K562 (cell line): Measurements from ENCODE around the gene IPPK. TPM values are rescaled to one million over a fixed set of nuclear protein-coding genes. Genes with fewer than 3 reads are reported as not detected.

ENCODE experiments used
- ARID3B ChIP-seq: fragments of 250-450 bp; sonication (Bioruptor Pico); IDR thresholded peaks from 2 replicates; pipeline ENCODE4 v1.4.0; 2020; ENCODE audit warnings: borderline replicate concordance
- FOXK1 ChIP-seq: sonication (generic); formaldehyde crosslinking; IDR thresholded peaks from 2 replicates; pipeline ENCODE4 v1.8.0; 2022; ENCODE audit warnings: missing genetic modification reagents, mild to moderate bottlenecking, borderline replicate concordance
- FOXP4 ChIP-seq: sonication (generic); formaldehyde crosslinking; IDR thresholded peaks from 2 replicates; pipeline ENCODE4 v1.8.0; 2022; ENCODE audit warnings: mild to moderate bottlenecking, missing genetic modification reagents, borderline replicate concordance
- KLF13 ChIP-seq: fragments of 450-650 bp; IDR thresholded peaks from 2 replicates; pipeline ENCODE4 v1.6.1; 2016; ENCODE audit warnings: missing genetic modification characterization, low read depth, mild to moderate bottlenecking, missing compliant biosample characterization, moderate library complexity, borderline replicate concordance
- MGA ChIP-seq: fragments of 450-650 bp; IDR thresholded peaks from 2 replicates; pipeline ENCODE4 v1.6.1; 2016; ENCODE audit warnings: mild to moderate bottlenecking, moderate library complexity
- RUNX1 ChIP-seq: sonication (generic); IDR thresholded peaks from 2 replicates; pipeline ENCODE4 v1.6.1; 2016; ENCODE audit warnings: antibody characterized with exemption, low read depth
- SAFB ChIP-seq: fragments of 200-400 bp; formaldehyde crosslinking; IDR thresholded peaks from 2 replicates; pipeline ENCODE4 v1.6.1; 2017; ENCODE audit warnings: low read depth, low read length, borderline replicate concordance
- SIN3A ChIP-seq, 2 experiments: fragments of 150-350 bp in 1 of 2; IDR thresholded peaks; 2 replicates each; pipeline ENCODE4 v1.6.1; 2011 to 2016; ENCODE audit warnings: borderline replicate concordance in 2 of 2, low read depth in 2 of 2, low read length in 2 of 2, mild to moderate bottlenecking in 2 of 2, moderate library complexity in 2 of 2; ENCODE audit not compliant: control insufficient read depth in 1 of 2
- TFAM ChIP-seq: fragments of 250-450 bp; sonication (Bioruptor Pico); conservative IDR thresholded peaks from 2 replicates; pipeline ENCODE4 v1.5.0; 2021; ENCODE audit warnings: mild to moderate bottlenecking, moderate library complexity
- ZNF24 ChIP-seq: fragments of 450-650 bp; IDR thresholded peaks from 2 replicates; pipeline ENCODE4 v1.6.1; 2016
- ZNF311 ChIP-seq: fragments of 250-450 bp; sonication (Bioruptor Pico); IDR thresholded peaks from 2 replicates; pipeline ENCODE4 v1.4.0; 2020; ENCODE audit warnings: mild to moderate bottlenecking, moderate library complexity
- polyA plus RNA-seq, 8 experiments: library from polyadenylated mRNA; depleted of rRNA in 4 of 8; stranded (reverse) in 5 of 8; unstranded in 3 of 8; fragments of >200 nt; fragmentation: Nextera tagmentation in 2 of 8; fragmentation: Illumina TruSeq in 1 of 8; extraction: Ambion mirVana in 2 of 8; extraction: Trizol in 1 of 8; gene quantifications; 2 replicates each; pipeline versions ENCODE4 v1.2.1 to v1.2.3, GENCODE V29; 2011 to 2014; ENCODE audit warnings: inconsistent platforms in 1 of 8, missing spikeins in 1 of 8
- total RNA-seq, 7 experiments: library from RNA; depleted of rRNA in 6 of 7; stranded (reverse); fragments of >200 nt in 6 of 7; fragmentation: Illumina TruSeq in 2 of 7; extraction: Trizol in 2 of 7; gene quantifications; 2 replicates each; pipeline versions ENCODE4 v1.2.1 to v1.2.3, GENCODE V29; 2011 to 2021; ENCODE audit warnings: low replicate concordance in 1 of 7

The IPPK gene
- total and polyA plus RNA-seq, 9 of the 15 experiments (the other 6 are each of a cell fraction or from before 2014, with no cell fraction given) = 3.1 to 22.2 (median 11.2) TPM

- TF ChIP-seq MGA (peak; percentile 35; the same call in 1 of the 2 replicates), FOXP4 (CRISPR knock-in tag) (no peak), RUNX1 (no peak), FOXK1 (no peak), ZNF311 (CRISPR knock-in tag) (no peak), SAFB (no peak), SIN3A (IDR thresholded peaks at IDR 0.05; ENCODE audit: borderline replicate concordance in 2 of 2, control insufficient read depth in 1 of 2, low read depth in 2 of 2, low read length in 2 of 2) (0 out of 4 replicates have a peak, but pooled peaks of 1 of the 2 experiments have one; percentile 36), ZNF24 (no peak), TFAM (CRISPR knock-in tag) (no peak), ARID3B (CRISPR knock-in tag) (no peak), KLF13 (no peak)
Observed at GRCh38 chr9:92668746-92669526, 995 bp downstream of the IPPK start (continued).
